Head of caudate nucleus (tissue), 42 donors: Measurements from ENCODE around the gene HIF1AN.
A peak's percentile ranks its signal among the peaks of the same experiment; 100 is the strongest.

ENCODE experiments used
- DNase-seq, 42 donors: peaks; one replicate each; pipeline versions ENCODE4 v3.0.0 to v3.0.0-alpha.2; 2020 to 2021; ENCODE audit warnings: mixed read lengths in 7 of 42
- intact Hi-C: fragments of 100-400 bp; cut with DNase I; formaldehyde crosslinking; loops from one replicate; pipeline ENCODE4 v1.15.0; 2022

HIF1AN gene

DNA sequence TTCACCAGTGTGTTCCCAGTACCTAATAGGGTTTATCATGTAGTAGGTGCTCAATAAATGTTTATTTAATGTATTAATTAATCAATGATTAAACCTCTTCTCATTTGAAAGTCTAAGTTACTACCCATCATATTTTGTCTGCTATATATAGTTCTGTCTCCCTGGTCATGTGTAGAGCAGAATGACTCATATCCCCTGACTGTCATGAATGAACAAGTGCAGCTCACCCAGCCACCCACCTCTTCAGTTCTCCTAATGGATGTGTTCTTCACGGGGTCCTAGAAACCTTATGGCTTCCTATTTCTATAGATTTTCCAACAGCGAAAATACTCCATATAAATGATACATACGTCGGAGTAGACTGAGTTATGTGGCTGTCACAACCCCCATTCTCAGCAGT, 64.5 kb downstream of the HIF1AN start:
- peak in 30 of 42 donors; percentile 4 to 86 (median 39) for DNase-seq
- intact Hi-C loops, result no loop called here

DNA sequence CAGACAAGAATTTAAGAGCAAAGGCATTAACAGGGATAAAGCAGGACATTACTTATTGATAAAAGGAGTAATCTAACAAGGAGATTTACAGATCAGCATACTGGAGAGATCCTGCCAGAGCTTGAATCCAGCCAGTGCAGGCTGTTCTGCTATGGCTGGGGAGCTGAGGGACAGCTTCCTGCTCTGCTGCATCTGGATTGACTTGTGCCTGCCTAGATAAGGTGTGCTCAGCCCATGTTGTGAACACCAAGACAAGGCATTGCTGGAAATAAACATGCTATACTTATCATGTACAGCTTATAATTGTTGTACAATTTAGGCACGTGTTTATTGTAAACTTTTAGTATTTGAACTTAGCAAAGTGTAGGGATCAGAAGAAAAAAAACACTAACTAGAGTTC, 71.7 kb downstream of the HIF1AN start:
- DNase-seq, result no peak
- intact Hi-C loops, result no loop called here
